GM21360 (cell line): ENCODE results near the gene CT45A3.
"Not testable (repeated sequence)": the region's sequence is repeated elsewhere in the genome, so short reads cannot be mapped to it uniquely, and the experiment has no call there.

Source experiments
- ATAC-seq: cut with Tn5 transposase; IDR thresholded peaks from one replicate; pipeline ENCODE4 v1.9.1; 2021; ENCODE audit warnings: mild to moderate bottlenecking, moderate library complexity; ENCODE audit not compliant: unreplicated experiment

CT45A3 gene

DNA sequence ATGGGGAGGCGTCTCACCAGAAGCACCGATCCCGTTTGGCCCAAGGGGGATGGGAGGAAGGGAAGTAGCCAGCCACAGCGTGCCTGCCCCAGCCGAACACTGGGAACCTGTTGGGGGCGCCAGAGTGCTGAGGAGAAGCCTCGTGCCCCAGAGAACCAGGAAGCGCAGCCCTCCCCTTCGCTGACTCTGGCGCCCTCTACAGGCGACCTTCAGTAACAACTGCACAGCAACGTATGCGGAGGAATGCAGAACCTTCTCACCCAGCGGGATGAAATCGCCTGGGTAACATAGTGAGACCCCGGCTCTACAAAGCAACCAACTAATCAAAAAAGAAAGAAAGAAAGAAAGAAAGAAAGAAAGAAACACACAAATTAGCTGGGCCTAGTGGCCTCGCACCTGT, at the start of gene CT45A3:
Gene CT45A3, minus strand, starts transcription at position 101 of the 400 bp plus-strand sequence. CDS start 3,747 bp downstream, outside the sequence.
- ATAC-seq, result not testable (repeated sequence)

DNA sequence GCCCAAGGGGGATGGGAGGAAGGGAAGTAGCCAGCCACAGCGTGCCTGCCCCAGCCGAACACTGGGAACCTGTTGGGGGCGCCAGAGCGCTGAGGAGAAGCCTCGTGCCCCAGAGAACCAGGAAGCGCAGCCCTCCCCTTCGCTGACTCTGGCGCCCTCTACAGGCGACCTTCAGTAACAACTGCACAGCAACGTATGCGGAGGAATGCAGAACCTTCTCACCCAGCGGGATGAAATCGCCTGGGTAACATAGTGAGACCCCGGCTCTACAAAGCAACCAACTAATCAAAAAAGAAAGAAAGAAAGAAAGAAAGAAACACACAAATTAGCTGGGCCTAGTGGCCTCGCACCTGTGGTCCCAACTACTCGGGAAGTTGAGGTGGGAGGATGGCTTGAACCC, 34.7 kb upstream of the CT45A3 start, which contains the start of gene CT45A6:
Gene CT45A6, minus strand, starts transcription at position 101 of the 400 bp plus-strand sequence. CDS start 3,794 bp downstream, outside the sequence.
- ATAC-seq, result not testable (repeated sequence)

DNA sequence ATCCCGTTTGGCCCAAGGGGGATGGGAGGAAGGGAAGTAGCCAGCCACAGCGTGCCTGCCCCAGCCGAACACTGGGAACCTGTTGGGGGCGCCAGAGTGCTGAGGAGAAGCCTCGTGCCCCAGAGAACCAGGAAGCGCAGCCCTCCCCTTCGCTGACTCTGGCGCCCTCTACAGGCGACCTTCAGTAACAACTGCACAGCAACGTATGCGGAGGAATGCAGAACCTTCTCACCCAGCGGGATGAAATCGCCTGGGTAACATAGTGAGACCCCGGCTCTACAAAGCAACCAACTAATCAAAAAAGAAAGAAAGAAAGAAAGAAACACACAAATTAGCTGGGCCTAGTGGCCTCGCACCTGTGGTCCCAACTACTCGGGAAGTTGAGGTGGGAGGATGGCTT, 17.4 kb upstream of the CT45A3 start, which contains the start of gene CT45A5:
Gene CT45A5, minus strand, starts transcription at position 101 of the 400 bp plus-strand sequence. CDS start 3,774 bp downstream, outside the sequence.
- ATAC-seq, result not testable (repeated sequence)

DNA sequence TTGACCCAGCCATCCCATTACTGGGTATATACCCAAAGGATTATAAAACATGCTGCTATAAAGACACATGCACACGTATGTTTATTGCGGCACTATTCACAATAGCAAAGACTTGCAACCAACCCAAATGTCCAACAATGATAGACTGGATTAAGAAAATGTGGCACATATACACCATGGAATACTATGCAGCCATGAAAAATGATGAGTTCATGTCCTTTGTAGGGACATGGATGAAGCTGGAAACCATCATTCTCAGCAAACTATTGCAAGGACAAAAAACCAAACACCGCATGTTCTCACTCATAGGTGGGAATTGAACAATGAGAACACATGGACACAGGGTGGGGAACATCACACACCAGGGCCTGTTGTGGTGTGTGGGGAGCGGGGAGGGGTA, 23.3 kb downstream of the CT45A3 start:
- not testable (repeated sequence) for ATAC-seq

DNA sequence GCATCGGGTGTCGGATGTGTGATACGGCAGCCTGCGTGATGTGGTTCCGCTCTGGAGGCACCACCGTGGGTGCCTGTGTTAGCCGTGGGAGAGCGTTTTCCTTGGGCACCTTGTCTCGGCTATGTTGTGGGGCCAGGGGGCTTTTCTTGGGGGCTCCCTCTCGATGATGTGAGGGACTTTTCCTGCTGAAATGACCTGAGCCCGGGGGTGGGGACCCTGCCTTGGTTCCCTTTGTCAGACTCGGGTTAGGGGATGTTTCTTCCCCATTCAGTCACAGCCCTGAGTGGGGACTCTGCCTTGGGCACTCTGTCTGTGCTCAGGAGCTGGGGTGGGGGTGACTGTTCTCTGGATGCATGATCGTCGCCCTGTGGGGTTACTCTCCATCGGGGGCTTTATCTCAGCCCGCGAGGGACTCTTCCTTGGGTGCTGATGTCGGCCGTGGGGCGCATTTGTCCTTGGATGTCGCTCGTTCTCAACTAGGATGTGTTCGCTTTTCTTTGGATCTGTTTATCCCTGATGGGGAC, 26.7 kb downstream of the CT45A3 start:
- no peak for ATAC-seq

- no peak for ATAC-seq
These were observed 27.3 kb downstream of the CT45A3 start for GRCh38 chrX:135740681-135741149.

GRCh38 chrX:135737366-135738071, 30.5 kb downstream of the CT45A3 start:
- ATAC-seq, result no peak

DNA sequence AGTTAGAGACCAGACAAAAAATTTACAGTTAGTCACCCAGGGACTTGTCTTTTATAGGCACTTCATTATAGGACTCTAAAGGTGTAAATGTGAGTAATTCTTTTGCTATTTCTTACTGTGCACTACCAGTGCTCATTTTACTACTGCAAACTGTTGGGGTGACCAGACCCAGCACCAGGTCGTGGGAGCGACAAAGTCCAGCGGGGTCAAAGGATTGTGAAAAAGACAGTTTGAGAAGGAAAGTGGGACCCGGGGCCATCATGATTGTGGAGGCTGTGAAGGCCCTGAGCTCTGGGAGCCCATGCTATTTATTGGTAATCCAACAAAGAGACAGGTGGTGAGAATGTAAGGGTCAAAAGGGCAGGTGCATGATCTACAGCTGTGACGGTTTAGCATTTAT, 33.3 kb downstream of the CT45A3 start:
- not testable (repeated sequence) for ATAC-seq

DNA sequence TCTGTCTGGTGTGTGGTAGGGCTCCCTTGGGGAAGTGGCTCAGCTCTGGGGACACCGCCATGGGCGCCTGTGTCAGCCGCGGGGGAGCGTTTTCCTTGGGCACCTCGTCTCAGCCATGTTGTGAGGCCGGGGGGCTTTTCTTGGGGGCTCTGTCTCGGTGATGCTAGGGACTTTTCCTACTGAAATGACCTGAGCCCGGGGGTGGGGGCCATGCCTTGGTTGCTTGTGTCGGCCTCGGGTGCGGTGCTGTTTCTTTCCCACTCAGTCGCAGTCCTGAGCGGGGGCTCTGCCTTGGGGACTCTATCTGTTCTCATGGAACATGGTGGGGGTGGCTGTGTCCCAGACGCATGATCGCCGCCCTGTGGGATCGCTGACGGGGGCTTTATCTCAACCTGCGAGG, 54.2 kb downstream of the CT45A3 start:
- ATAC-seq, result no peak

DNA sequence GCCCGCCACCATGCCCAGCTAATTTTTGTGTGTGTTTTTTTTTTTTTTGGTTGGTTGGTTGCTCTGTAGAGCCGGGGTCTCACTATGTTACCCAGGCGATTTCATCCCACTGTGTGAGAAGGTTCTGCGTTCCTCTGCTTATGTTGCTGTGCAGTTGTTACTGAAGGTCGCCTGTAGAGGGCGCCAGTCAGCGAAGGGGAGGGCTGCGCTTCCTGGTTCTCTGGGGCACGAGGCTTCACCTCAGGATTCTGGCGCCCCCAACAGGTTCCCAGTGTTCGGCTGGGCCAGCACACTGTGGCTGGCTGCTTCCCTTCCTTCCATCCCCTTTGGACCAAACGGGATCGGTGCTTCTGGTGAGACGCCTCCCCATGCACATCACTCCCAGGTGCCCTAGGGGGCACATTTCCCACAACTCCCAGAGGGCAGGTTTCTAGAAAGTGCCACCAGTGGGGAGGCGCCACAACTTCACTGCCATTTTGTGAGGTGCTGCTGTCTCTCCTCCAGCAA, 54.8 kb downstream of the CT45A3 start, which contains the start of gene CT45A1:
Gene CT45A1, plus strand, starts transcription at position 457 of the 507 bp plus-strand sequence. CDS start 5,302 bp downstream, outside the sequence.
- not testable (repeated sequence) for ATAC-seq
